Measurements from ENCODE around the gene ANKRD17.

- TF ChIP-seq EZH2 (IDR thresholded peaks at IDR 0.05; ENCODE audit: borderline replicate concordance, low read length) = no peak
- no peak for TF ChIP-seq CTCF (IDR thresholded peaks at IDR 0.05; ENCODE audit: low read length)
Measured at GRCh38 chr4:73129319-73129718, 129.3 kb downstream of the ANKRD17 start.

Measured in OCI-LY1 (cell line).